ENCODE results near the gene IL19.

The IL19 gene

DNA sequence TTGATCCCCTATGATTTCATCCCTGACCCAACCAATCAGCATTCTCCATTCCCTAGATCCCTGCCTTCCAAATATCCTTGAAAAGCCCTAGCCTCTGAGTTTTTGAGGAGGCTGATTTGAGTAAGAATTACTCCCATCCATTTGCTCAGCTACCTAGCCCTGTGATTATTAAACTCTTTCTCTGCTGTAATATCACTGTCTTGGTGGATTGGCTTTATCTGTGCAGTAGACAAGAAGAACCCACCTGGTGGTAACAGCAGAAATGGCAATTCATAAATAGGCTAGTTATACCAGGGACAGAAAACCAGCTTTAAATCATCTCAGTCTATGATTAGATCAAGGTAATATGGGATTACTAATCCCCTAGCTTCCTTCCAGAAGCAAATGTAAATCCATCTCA lies 107.9 kb downstream of the IL19 start:
- H3K36me3 ChIP-seq (ENCODE audit: control insufficient read depth in 1 of 2, insufficient read depth in 2 of 2, low read length in 2 of 2): no peaks in the 10 kb centered on the region
- no peak overlapping the region for H2BK12ac ChIP-seq (ENCODE audit: low read length)
- no peak overlapping the region for H3K4ac ChIP-seq (ENCODE audit: low read depth, low read length)
- no peak overlapping the region for H3K9ac ChIP-seq (ENCODE audit: low read length)
- no peak overlapping the region for H3K4me2 ChIP-seq (ENCODE audit: low read length)
- H2BK5ac ChIP-seq (ENCODE audit: low read depth, low read length, poor library complexity): no peak overlapping the region
- H2AK5ac ChIP-seq (ENCODE audit: low read length): no peak overlapping the region
- no peak overlapping the region for H3K14ac ChIP-seq (ENCODE audit: low read length)
- no peak overlapping the region for H3K18ac ChIP-seq (ENCODE audit: low read length)
- H3K79me2 ChIP-seq (ENCODE audit: control insufficient read depth, insufficient read depth, low read length, poor library complexity): no peaks in the 10 kb centered on the region
- H3K23ac ChIP-seq (ENCODE audit: low read length): no peak overlapping the region
- no peak overlapping the region for H3K27ac ChIP-seq (ENCODE audit: low read depth, low read length)
- peaks cover 0 to 2% of the 10 kb centered on the region in 2 experiments for H3K4me1 ChIP-seq (ENCODE audit: control insufficient read depth in 1 of 2, insufficient read depth in 2 of 2, low read length in 2 of 2)
- H4K8ac ChIP-seq (ENCODE audit: low read depth, low read length): no peak overlapping the region
- no peak overlapping the region for H3K4me3 ChIP-seq (ENCODE audit: low read depth, low read length)
- H2AFZ ChIP-seq (ENCODE audit: insufficient read depth, low read length, poor library complexity): no peak overlapping the region
- peaks cover 2% of the 10 kb centered on the region for H3K9me3 ChIP-seq (ENCODE audit: insufficient read depth, low read depth, low read length)
- no peak overlapping the region for H4K91ac ChIP-seq (ENCODE audit: low read depth, low read length)
- H2BK120ac ChIP-seq (ENCODE audit: insufficient read depth, low read length, poor library complexity): no peak overlapping the region
- H3K27me3 ChIP-seq (ENCODE audit: insufficient read depth, low read length): no peaks in the 10 kb centered on the region
- no peaks in the 10 kb centered on the region for H3K79me1 ChIP-seq (ENCODE audit: low read length)
- no peak for DNase-seq
- H4K12ac ChIP-seq (ENCODE audit: low read depth, low read length): no peak overlapping the region

DNA sequence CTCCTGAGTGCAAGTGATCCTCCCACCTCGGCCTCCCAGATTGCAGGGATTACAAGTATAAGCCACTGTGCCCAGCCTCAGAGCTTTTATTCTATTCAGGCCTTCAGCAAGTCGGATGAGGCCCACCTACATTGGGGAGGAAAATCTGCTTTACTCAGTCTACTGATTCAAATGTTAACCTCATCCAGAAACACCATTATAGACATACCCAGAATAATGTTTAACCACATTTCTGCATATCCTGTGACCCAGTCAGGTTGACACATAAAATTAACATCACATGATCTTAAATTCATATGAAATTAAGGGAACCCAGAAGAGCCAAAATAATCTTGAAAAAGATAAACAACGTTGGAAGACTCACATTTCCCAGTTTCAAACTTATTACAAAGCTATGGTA lies 109.7 kb downstream of the IL19 start:
- Histone ChIP-seq H2AFZ (ENCODE audit: insufficient read depth, low read length, poor library complexity) (no peak overlapping the region), H2BK12ac (ENCODE audit: low read length) (no peak overlapping the region), H4K8ac (ENCODE audit: low read depth, low read length) (no peak overlapping the region), H3K9me3 (ENCODE audit: insufficient read depth, low read depth, low read length) (peaks cover 2% of the 10 kb centered on the region), H3K9ac (ENCODE audit: low read length) (no peak overlapping the region), H2BK120ac (ENCODE audit: insufficient read depth, low read length, poor library complexity) (no peak overlapping the region), H3K79me1 (ENCODE audit: low read length) (no peaks in the 10 kb centered on the region), H3K4me1 (ENCODE audit: control insufficient read depth in 1 of 2, insufficient read depth in 2 of 2, low read length in 2 of 2) (no peaks in the 10 kb centered on the region), H3K4me2 (ENCODE audit: low read length) (no peak overlapping the region), H3K4ac (ENCODE audit: low read depth, low read length) (no peak overlapping the region), H3K27ac (ENCODE audit: low read depth, low read length) (no peak overlapping the region), H3K27me3 (ENCODE audit: insufficient read depth, low read length) (no peaks in the 10 kb centered on the region), H3K4me3 (ENCODE audit: low read depth, low read length) (no peak overlapping the region), H4K12ac (ENCODE audit: low read depth, low read length) (no peak overlapping the region), H3K79me2 (ENCODE audit: control insufficient read depth, insufficient read depth, low read length, poor library complexity) (no peaks in the 10 kb centered on the region), H3K14ac (ENCODE audit: low read length) (no peak overlapping the region), H3K18ac (ENCODE audit: low read length) (no peak overlapping the region), H4K91ac (ENCODE audit: low read depth, low read length) (no peak overlapping the region), H2BK5ac (ENCODE audit: low read depth, low read length, poor library complexity) (no peak overlapping the region), H2AK5ac (ENCODE audit: low read length) (no peak overlapping the region), H3K23ac (ENCODE audit: low read length) (no peak overlapping the region), H3K36me3 (ENCODE audit: control insufficient read depth in 1 of 2, insufficient read depth in 2 of 2, low read length in 2 of 2) (no peaks in the 10 kb centered on the region)
- no peak for DNase-seq
- no CpG with 5 or more reads among the region's 3 CpGs for WGBS (ENCODE audit: extremely low coverage, insufficient coverage, insufficient read length)

GRCh38 chr1:206882555-206882954 lies 112.0 kb downstream of the IL19 start:
- Histone ChIP-seq H2AFZ (ENCODE audit: insufficient read depth, low read length, poor library complexity) (no peak overlapping the region), H3K4me3 (ENCODE audit: low read depth, low read length) (no peak overlapping the region), H3K14ac (ENCODE audit: low read length) (no peak overlapping the region), H3K27ac (ENCODE audit: low read depth, low read length) (no peak overlapping the region), H4K12ac (ENCODE audit: low read depth, low read length) (no peak overlapping the region), H3K27me3 (ENCODE audit: insufficient read depth, low read length) (no peaks in the 10 kb centered on the region), H4K8ac (ENCODE audit: low read depth, low read length) (no peak overlapping the region), H3K4me1 (ENCODE audit: control insufficient read depth in 1 of 2, insufficient read depth in 2 of 2, low read length in 2 of 2) (no peaks in the 10 kb centered on the region), H3K9ac (ENCODE audit: low read length) (no peak overlapping the region), H3K4me2 (ENCODE audit: low read length) (no peak overlapping the region), H2BK120ac (ENCODE audit: insufficient read depth, low read length, poor library complexity) (no peak overlapping the region), H3K23ac (ENCODE audit: low read length) (no peak overlapping the region), H3K36me3 (ENCODE audit: control insufficient read depth in 1 of 2, insufficient read depth in 2 of 2, low read length in 2 of 2) (no peaks in the 10 kb centered on the region), H2BK5ac (ENCODE audit: low read depth, low read length, poor library complexity) (no peak overlapping the region), H3K18ac (ENCODE audit: low read length) (no peak overlapping the region), H3K4ac (ENCODE audit: low read depth, low read length) (no peak overlapping the region), H3K79me2 (ENCODE audit: control insufficient read depth, insufficient read depth, low read length, poor library complexity) (no peaks in the 10 kb centered on the region), H2BK12ac (ENCODE audit: low read length) (no peak overlapping the region), H3K9me3 (ENCODE audit: insufficient read depth, low read depth, low read length) (peaks cover 2% of the 10 kb centered on the region), H3K79me1 (ENCODE audit: low read length) (no peaks in the 10 kb centered on the region), H4K91ac (ENCODE audit: low read depth, low read length) (no peak overlapping the region), H2AK5ac (ENCODE audit: low read length) (no peak overlapping the region)
- WGBS (ENCODE audit: extremely low coverage, insufficient coverage, insufficient read length): no CpG with 5 or more reads among the region's 3 CpGs
- no peak for DNase-seq

- no peak overlapping the region for H4K91ac ChIP-seq (ENCODE audit: low read depth, low read length)
- H3K36me3 ChIP-seq (ENCODE audit: control insufficient read depth in 1 of 2, insufficient read depth in 2 of 2, low read length in 2 of 2): no peaks in the 10 kb centered on the region
- no peak overlapping the region for H3K4me3 ChIP-seq (ENCODE audit: low read depth, low read length)
- H2BK12ac ChIP-seq (ENCODE audit: low read length): no peak overlapping the region
- H3K18ac ChIP-seq (ENCODE audit: low read length): no peak overlapping the region
- no peak overlapping the region for H3K23ac ChIP-seq (ENCODE audit: low read length)
- no peak overlapping the region for H2AFZ ChIP-seq (ENCODE audit: insufficient read depth, low read length, poor library complexity)
- no peak overlapping the region for H4K8ac ChIP-seq (ENCODE audit: low read depth, low read length)
- H3K79me1 ChIP-seq (ENCODE audit: low read length): no peaks in the 10 kb centered on the region
- H3K9me3 ChIP-seq (ENCODE audit: insufficient read depth, low read depth, low read length): peaks cover 1% of the 10 kb centered on the region
- H2BK120ac ChIP-seq (ENCODE audit: insufficient read depth, low read length, poor library complexity): no peak overlapping the region
- no peak overlapping the region for H3K27ac ChIP-seq (ENCODE audit: low read depth, low read length)
- no peaks in the 10 kb centered on the region for H3K79me2 ChIP-seq (ENCODE audit: control insufficient read depth, insufficient read depth, low read length, poor library complexity)
- H3K9ac ChIP-seq (ENCODE audit: low read length): no peak overlapping the region
- H4K12ac ChIP-seq (ENCODE audit: low read depth, low read length): no peak overlapping the region
- H3K4ac ChIP-seq (ENCODE audit: low read depth, low read length): no peak overlapping the region
- H3K4me1 ChIP-seq (ENCODE audit: control insufficient read depth in 1 of 2, insufficient read depth in 2 of 2, low read length in 2 of 2): no peaks in the 10 kb centered on the region
- DNase-seq: no peak
- H3K27me3 ChIP-seq (ENCODE audit: insufficient read depth, low read length): no peaks in the 10 kb centered on the region
- H2AK5ac ChIP-seq (ENCODE audit: low read length): no peak overlapping the region
- H3K14ac ChIP-seq (ENCODE audit: low read length): no peak overlapping the region
- no peak overlapping the region for H3K4me2 ChIP-seq (ENCODE audit: low read length)
- WGBS (ENCODE audit: extremely low coverage, insufficient coverage, insufficient read length): no CpG with 5 or more reads among the region's 1 CpG
- H2BK5ac ChIP-seq (ENCODE audit: low read depth, low read length, poor library complexity): no peak overlapping the region
These were observed 112.6 kb downstream of the IL19 start for GRCh38 chr1:206883160-206883559.

Data from trophoblast cell (in vitro differentiated cells and primary cell).